Prostate gland (tissue), 2 donors: Measurements from ENCODE around the gene TMPRSS6. TPM values are rescaled to one million over a fixed set of nuclear protein-coding genes. Genes with fewer than 3 reads are reported as not detected.

Experiments used
- DNase-seq: peaks from one replicate; pipeline ENCODE4 v3.0.0-alpha.2; 2019; ENCODE audit warnings: low spot score
- H3K27ac ChIP-seq, 2 donors: fragments of 200-600 bp; sonication (generic); 2 replicates each; pipeline ENCODE4 v1.5.1; 2017 to 2019
- H3K27me3 ChIP-seq: fragments of 200-600 bp; sonication (generic); replicated peaks from 2 replicates; pipeline ENCODE4 v1.5.1; 2019; ENCODE audit not compliant: insufficient read depth
- H3K36me3 ChIP-seq, 2 donors: fragments of 200-600 bp; sonication (generic); 1 replicate in 1 of 2; 2 replicates in 1 of 2; pipeline versions ENCODE4 v1.5.1 to v1.8.1; 2017 to 2019
- H3K4me1 ChIP-seq: fragments of 200-600 bp; sonication (generic); replicated peaks from 2 replicates; pipeline ENCODE4 v1.5.1; 2019
- H3K4me3 ChIP-seq, 2 donors: fragments of 200-600 bp; sonication (generic); 2 replicates each; pipeline ENCODE4 v1.5.1; 2017 to 2019
- H3K9me3 ChIP-seq: fragments of 200-600 bp; sonication (generic); 2 replicates; pipeline ENCODE4 v1.5.1; 2017
- POLR2A ChIP-seq: fragments of 450-650 bp; IDR thresholded peaks from one replicate; pipeline ENCODE4 v1.6.1; 2016; ENCODE audit warnings: antibody characterized with exemption, mild to moderate bottlenecking
- POLR2AphosphoS5 ChIP-seq: sonication (generic); formaldehyde crosslinking; IDR thresholded peaks from one replicate; pipeline ENCODE4 v1.6.1; 2017; ENCODE audit warnings: antibody characterized with exemption
- WGBS: methylation state at CpG from one replicate; pipeline ENCODE4 v1.1.5; 2018; 5-methylcytosine and 5-hydroxymethylcytosine counted together
- intact Hi-C: fragments of 100-400 bp; cut with DNase I; formaldehyde crosslinking; loops from one replicate; pipeline ENCODE4 v1.14.2; 2022
- total RNA-seq, 2 donors: library from RNA; depleted of rRNA; stranded (reverse); fragments of >200 nt; gene quantifications; one replicate each; pipeline ENCODE4 v1.1.0, GENCODE V29; 2016
- TF ChIP-seq, protein P1 (sequence below), 4 experiments: fragments of 200-600 bp in 2 of 4; fragments of 450-650 bp in 2 of 4; sonication (generic) in 2 of 4; IDR thresholded peaks; 1 replicate in 3 of 4; 2 replicates in 1 of 4; pipeline ENCODE4 v1.5.1; 2016 to 2019; ENCODE audit warnings: antibody characterized with exemption in 4 of 4, mild to moderate bottlenecking in 2 of 4, moderate library complexity in 2 of 4

The TMPRSS6 gene
- total RNA-seq, 2 donors from 2014 or later = 0.45 TPM; not detected in 1

DNA sequence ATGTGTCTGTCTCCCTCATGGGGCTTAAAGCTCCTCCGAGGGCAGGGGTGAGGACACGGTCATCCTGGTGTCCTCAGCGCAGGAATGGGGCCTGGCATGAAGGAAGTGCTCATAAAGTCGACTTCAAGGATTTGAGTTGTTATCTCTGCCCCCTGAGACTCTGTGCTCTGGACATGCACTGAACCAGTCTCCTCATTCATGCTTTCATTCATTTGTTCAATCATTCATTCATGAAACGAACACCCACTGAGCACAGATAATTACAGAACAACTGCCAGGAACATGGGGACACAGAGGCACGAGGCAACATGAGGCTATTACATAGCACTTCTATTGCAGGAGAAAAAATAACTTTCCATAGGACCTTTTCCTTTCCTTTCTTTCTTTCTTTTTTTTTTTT is 16.5 kb downstream of the TMPRSS6 start:
- 56% methylated on average over 6 of the region's 6 CpGs for WGBS
- Histone ChIP-seq H3K9me3 (no peaks in the 10 kb centered on the region), H3K27ac (no peak overlapping the region), H3K4me1 (no peaks in the 10 kb centered on the region), H3K27me3 (no peaks in the 10 kb centered on the region), H3K36me3 (no peaks in the 10 kb centered on the region), H3K4me3 (no peak overlapping the region)
- intact Hi-C loops = no loop called here
- no peak for DNase-seq
- TF ChIP-seq, protein P1, sequence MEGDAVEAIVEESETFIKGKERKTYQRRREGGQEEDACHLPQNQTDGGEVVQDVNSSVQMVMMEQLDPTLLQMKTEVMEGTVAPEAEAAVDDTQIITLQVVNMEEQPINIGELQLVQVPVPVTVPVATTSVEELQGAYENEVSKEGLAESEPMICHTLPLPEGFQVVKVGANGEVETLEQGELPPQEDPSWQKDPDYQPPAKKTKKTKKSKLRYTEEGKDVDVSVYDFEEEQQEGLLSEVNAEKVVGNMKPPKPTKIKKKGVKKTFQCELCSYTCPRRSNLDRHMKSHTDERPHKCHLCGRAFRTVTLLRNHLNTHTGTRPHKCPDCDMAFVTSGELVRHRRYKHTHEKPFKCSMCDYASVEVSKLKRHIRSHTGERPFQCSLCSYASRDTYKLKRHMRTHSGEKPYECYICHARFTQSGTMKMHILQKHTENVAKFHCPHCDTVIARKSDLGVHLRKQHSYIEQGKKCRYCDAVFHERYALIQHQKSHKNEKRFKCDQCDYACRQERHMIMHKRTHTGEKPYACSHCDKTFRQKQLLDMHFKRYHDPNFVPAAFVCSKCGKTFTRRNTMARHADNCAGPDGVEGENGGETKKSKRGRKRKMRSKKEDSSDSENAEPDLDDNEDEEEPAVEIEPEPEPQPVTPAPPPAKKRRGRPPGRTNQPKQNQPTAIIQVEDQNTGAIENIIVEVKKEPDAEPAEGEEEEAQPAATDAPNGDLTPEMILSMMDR (IDR thresholded peaks at IDR 0.05) = no peak
- TF ChIP-seq POLR2A (no peak), POLR2AphosphoS5 (no peak)

DNA sequence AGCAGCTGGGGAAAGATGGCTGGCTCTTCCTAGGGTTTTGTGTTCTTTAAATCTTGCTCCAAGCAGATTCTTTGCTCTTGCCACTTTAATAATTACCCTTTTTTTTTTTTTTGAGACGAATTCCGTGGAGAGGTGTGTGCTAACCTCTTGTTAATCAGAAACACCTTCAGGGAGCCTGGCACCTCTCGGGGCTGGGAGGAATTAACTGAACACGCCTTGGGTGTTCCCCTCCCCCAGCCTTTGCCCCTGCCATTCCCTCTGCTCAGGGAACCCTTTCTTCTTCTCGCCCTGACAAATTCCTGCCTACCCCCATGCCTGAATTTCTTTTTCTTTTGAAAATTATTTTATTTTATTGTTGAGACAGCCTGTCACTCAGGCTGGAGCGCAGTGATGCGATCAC is 17.5 kb downstream of the TMPRSS6 start:
- intact Hi-C loops = no loop called here
- WGBS = 65% methylated on average over 7 of the region's 7 CpGs
- Histone ChIP-seq H3K27me3 (no peaks in the 10 kb centered on the region), H3K4me3 (no peak overlapping the region), H3K4me1 (no peaks in the 10 kb centered on the region), H3K27ac (no peak overlapping the region), H3K9me3 (no peaks in the 10 kb centered on the region), H3K36me3 (no peaks in the 10 kb centered on the region)
- TF ChIP-seq POLR2A (no peak), POLR2AphosphoS5 (no peak)
- TF ChIP-seq, protein P1 (IDR thresholded peaks at IDR 0.05) = no peak
- DNase-seq = no peak

DNA sequence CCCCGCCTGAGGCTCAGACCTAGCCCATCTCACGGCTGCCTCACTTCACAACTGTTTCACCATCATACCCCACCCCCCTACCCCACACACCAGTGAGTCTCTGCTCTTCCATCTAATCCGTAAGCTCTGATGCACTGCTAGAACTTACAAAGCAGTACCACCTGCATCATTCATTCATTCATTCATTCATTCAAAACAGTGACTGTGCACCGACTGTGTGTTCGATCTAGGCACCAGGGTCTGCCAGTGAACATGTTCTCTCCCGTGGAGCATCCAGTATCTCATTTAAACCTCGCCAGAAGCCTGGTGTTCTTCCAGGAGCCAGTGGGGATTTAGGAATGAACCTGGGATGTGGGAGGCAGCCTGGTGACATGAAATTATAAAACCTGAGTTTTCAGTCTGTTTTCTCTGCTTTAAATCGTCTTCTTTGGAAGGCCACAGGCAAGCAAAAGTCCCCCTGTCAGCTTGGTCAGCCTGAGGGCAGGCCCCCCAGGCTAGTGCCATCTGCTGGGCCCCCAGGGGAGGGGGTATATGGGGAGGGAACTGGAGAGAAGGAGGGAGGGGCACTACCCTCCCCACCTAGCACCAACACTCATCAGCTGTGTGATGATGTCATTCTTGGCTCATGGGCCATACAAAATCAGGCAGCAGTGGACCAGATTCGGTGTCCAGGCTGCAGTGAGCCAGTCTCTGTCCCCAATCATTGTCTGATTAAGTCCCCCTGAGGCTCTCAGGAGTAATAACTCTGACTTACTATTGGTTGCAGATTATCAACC is 18.4 kb downstream of the TMPRSS6 start:
- no peak overlapping the region for H3K27ac ChIP-seq
- no peaks in the 10 kb centered on the region for H3K36me3 ChIP-seq
- DNase-seq = no peak
- no peaks in the 10 kb centered on the region for H3K27me3 ChIP-seq
- no peak for TF ChIP-seq POLR2A
- no peak for TF ChIP-seq POLR2AphosphoS5
- TF ChIP-seq, protein P1 (IDR thresholded peaks at IDR 0.05) = no peak
- H3K4me3 ChIP-seq = no peak overlapping the region
- 86% methylated on average over 9 of the region's 9 CpGs for WGBS
- H3K4me1 ChIP-seq = no peaks in the 10 kb centered on the region
- intact Hi-C loops = no loop called here
- no peaks in the 10 kb centered on the region for H3K9me3 ChIP-seq

DNA sequence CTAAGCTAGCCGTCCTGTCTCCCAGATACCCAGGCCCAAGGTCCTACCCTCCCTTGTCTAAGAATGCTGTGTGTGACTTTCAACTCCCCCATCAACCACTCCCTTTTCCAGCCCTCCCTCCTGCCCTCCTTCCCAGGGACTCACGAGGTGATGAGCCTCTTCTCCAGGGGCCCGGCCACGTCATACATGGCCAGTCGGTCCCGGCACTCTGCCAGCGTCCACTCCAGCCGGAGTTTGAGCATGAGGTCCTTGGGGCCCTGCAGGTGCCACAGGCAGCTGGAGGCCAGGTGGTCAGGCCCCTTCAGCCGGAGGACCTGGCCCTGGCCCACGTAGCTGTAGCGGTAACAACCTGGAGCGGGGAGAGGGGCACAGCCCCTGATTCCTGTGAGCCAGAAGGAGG is 20.1 kb downstream of the TMPRSS6 start:
- no peak for DNase-seq
- 80% methylated on average over 12 of the region's 12 CpGs for WGBS
- Histone ChIP-seq H3K4me3 (no peak overlapping the region), H3K27ac (no peak overlapping the region), H3K36me3 (no peaks in the 10 kb centered on the region), H3K27me3 (no peaks in the 10 kb centered on the region), H3K4me1 (no peaks in the 10 kb centered on the region), H3K9me3 (no peaks in the 10 kb centered on the region)
- intact Hi-C loops = no loop called here
- TF ChIP-seq POLR2A (no peak), POLR2AphosphoS5 (no peak)
- TF ChIP-seq, protein P1 (IDR thresholded peaks at IDR 0.05) = no peak

DNA sequence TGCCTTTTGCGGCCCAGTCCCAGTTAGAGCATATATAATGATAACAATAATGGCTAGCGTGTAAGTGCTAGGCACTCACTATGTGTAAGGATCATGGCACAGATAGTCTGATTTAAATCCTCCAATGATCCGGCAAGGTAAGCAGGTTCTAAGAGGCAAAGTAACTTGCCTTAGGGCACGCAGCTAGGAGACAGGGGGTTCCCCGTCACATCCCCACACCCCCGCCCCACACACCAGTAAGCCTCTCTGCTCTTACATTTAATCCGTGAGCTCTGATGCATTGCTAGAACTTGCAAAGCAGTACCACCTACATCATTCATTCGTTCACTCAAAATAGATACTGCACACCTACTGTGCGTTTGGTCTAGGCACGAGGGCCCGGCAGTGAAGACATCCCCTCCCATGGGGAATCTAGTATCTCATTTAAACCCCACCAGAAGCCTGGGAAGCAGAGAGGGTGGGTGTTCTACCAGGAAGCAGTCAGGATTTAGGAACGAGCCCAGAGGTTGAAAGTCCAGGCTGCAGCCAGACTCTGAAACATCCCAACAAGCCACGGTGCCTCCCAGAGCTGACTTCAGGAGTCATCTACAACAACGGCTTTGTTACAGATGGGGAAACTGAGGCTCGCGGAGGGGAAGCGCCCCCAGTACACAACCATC is 20.6 kb downstream of the TMPRSS6 start:
- Histone ChIP-seq H3K27me3 (no peaks in the 10 kb centered on the region), H3K4me1 (no peaks in the 10 kb centered on the region), H3K9me3 (no peaks in the 10 kb centered on the region), H3K27ac (no peak overlapping the region), H3K4me3 (no peak overlapping the region), H3K36me3 (no peaks in the 10 kb centered on the region)
- no peak for DNase-seq
- intact Hi-C loops = no loop called here
- 86% methylated on average over 17 of the region's 17 CpGs for WGBS
- TF ChIP-seq POLR2AphosphoS5 = no peak
- TF ChIP-seq, protein P1 (IDR thresholded peaks at IDR 0.05) = no peak
- TF ChIP-seq POLR2A = no peak
